C4-2B (cell line): ENCODE results near the gene DNPH1.

Source experiments
- H3K27ac ChIP-seq: fragments of 450-650 bp; 2 replicates; pipeline ENCODE4 v1.5.1; 2017
- ZFX ChIP-seq: fragments of 450-650 bp; IDR thresholded peaks from 2 replicates; pipeline ENCODE4 v1.6.1; 2017
- TF ChIP-seq, protein P1 (sequence below): fragments of 450-650 bp; conservative IDR thresholded peaks from 2 replicates; pipeline ENCODE4 v1.5.1; 2017; ENCODE audit warnings: mild to moderate bottlenecking

The DNPH1 gene

DNA sequence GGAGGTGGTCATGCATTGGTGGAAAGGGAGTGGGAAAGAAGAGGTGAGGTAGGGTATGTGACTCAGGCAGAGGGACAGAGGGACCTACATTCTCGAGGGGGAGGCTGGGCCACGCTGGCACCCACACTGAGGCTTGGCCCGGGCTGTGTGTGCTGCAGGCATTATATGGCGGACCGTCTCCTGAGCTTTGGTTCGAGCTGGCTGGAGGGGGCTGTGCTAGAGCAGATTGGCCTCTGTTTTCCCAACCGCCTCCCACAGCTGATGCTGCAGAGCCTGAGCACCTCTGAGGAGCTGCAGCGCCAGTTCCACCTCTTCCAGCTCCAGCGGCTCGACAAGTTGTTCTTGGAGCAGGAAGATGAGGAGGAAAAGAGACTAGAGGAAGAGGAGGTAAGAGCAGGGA, 23.4 kb downstream of the DNPH1 start:
- H3K27ac ChIP-seq, result no peak overlapping the region
- TF ChIP-seq, protein P1, sequence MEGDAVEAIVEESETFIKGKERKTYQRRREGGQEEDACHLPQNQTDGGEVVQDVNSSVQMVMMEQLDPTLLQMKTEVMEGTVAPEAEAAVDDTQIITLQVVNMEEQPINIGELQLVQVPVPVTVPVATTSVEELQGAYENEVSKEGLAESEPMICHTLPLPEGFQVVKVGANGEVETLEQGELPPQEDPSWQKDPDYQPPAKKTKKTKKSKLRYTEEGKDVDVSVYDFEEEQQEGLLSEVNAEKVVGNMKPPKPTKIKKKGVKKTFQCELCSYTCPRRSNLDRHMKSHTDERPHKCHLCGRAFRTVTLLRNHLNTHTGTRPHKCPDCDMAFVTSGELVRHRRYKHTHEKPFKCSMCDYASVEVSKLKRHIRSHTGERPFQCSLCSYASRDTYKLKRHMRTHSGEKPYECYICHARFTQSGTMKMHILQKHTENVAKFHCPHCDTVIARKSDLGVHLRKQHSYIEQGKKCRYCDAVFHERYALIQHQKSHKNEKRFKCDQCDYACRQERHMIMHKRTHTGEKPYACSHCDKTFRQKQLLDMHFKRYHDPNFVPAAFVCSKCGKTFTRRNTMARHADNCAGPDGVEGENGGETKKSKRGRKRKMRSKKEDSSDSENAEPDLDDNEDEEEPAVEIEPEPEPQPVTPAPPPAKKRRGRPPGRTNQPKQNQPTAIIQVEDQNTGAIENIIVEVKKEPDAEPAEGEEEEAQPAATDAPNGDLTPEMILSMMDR, result no peak
- TF ChIP-seq ZFX, result no peak

DNA sequence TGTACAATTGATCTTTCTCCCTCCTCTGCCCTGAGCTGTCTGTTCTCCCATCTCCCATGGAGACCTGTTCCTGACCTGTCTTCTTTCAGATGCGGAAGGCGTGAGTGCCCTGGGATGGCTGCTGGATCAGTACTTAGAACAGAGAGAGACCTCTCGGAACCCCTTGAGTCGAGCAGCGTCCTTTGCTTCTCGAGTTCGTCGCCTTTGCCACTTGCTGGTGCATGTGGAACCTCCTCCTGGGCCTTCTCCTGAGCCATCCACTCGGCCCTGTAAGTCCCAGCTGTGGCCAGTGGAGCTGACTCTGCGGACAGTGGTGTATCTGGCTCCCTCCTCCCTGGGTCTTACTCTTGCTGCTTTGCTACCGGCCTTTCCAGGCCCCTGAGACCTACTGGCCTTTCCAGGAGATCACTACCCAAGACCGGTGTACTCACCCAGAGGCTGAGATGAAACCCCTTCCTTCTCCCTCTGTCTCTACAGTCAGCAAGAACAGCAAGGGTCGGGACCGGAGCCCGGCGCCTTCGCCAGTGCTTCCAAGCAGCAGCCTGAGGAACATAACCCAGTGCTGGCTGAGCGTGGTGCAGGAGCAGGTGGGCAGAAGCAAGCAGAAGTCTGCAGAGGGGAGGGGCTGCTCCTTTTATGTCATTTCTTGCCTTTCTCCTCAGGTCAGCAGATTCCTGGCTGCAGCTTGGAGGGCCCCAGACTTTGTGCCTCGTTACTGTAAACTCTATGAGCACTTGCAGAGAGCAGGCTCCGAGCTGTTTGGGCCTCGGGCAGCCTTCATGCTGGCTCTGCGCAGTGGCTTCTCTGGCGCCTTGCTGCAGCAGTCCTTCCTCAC, 24.8 kb downstream of the DNPH1 start:
- H3K27ac ChIP-seq, result no peak overlapping the region
- TF ChIP-seq ZFX, result no peak
- TF ChIP-seq, protein P1, result no peak

DNA sequence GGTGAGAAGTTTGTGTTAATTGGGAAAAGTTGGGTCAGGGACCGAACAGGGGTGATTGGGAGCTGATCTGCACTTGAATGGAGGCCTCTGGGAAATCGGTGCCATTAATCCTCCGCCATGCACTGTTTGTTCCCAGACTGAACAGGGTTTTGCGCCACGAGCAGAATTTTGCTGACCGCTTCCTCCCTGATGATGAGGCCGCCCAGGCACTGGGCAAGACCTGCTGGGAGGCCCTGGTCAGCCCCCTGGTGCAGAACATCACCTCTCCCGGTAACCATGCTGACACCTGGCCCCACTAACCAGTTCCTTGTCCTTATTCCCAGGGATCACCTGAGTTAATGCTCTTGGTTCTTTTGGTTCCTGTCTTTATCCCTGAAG, 25.6 kb downstream of the DNPH1 start:
- no peak overlapping the region for H3K27ac ChIP-seq
- TF ChIP-seq ZFX, result no peak
- TF ChIP-seq, protein P1, result no peak

DNA sequence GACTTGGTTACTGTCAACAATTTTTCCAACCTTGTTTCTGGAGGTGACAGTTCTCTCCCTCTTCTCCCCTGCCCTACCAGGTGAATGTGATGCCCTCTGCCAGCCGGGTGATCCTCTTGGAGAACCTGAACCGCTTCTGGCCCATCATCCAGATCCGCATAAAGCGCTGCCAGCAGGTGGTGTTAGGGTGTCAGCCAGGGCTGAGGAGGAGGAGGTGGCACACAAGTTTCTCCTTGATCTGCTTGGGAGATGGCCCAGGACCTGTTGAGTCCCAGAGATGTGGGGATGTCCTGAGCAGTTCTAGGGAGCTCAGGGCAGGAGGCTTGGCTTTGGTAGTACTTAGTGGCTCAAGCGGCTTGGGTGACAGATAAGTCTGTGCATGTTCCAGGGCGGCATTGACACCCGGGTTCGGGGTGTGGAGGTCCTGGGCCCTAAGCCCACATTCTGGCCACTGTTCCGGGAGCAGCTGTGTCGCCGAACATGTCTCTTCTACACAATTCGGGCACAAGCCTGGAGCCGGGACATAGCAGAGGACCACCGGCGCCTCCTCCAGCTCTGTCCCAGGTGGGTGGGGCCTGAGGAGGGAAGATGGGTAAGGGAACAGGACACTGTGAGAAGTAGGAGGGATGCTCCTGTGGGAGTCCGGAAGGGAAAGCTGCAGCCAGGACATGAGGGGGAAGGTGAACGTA, 26.1 kb downstream of the DNPH1 start:
- no peak for TF ChIP-seq ZFX
- TF ChIP-seq, protein P1, result no peak
- no peak overlapping the region for H3K27ac ChIP-seq

DNA sequence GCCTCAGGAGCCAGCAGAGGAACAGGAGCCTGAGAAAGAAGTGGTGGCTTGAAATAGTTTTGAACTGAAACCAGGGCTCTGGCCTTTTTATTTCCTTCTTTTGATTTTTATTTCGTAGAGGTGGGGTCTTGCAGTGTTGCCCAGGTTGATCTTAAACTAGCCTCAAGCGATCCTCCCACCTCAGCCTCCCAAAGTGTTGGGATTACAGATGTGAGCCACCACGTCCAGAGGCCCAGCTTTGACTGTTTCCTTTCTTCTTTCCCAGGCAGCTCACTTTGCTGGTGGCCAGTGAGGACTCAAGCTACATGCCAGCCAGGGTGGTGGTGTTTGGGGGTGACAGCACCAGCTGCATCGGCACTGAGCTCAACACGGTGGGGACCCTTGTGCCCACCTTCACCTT, 26.8 kb downstream of the DNPH1 start:
- no peak overlapping the region for H3K27ac ChIP-seq
- TF ChIP-seq, protein P1, result no peak
- no peak for TF ChIP-seq ZFX

DNA sequence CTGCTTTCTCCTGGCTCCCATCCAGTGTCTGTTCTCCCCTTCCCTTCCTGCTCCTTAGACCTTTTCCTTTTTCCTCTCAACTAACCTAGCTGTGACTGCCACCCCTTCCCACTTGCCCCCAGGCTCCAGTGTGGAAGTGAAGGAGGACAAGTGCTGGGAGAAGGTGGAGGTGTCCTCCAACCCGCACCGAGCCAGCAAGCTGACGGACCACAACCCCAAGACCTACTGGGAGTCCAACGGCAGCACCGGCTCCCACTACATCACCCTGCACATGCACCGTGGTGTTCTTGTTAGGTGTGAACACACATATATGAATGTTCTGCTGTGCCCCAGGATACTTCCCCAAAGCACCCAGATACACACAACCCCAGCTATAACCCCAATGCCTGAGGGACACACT, 28.7 kb downstream of the DNPH1 start:
- TF ChIP-seq ZFX, result no peak
- TF ChIP-seq, protein P1, result no peak

DNA sequence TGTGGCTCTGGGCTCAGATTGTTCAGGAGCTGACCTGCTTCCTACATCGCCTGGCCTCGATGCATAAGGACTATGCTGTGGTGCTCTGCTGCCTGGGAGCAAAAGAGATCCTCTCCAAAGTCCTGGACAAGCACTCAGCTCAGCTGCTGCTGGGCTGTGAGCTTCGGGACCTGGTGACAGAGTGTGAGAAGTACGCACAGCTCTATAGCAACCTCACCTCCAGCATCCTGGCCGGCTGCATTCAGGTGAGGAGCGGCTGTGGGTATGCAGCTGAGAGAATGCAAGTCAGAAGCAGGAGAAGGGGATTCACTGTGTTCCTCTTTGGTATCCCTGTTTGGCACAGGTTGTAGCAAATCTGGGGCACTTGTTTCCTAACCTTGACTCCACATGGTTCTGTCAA, 29.4 kb downstream of the DNPH1 start:
- H3K27ac ChIP-seq, result no peak overlapping the region
- TF ChIP-seq ZFX, result no peak
- TF ChIP-seq, protein P1, result no peak

More for the DNA sequence above, 28.7 kb downstream of the DNPH1 start:
- no peak overlapping the region for H3K27ac ChIP-seq
